SK-N-MC (cell line): ENCODE results near the gene DCTPP1.

Source experiments
- EZH2 ChIP-seq: fragments of 200-600 bp; sonication (generic); IDR thresholded peaks from one replicate; pipeline ENCODE4 v1.6.1; 2017; ENCODE audit warnings: antibody characterized with exemption
- POLR2AphosphoS5 ChIP-seq: IDR thresholded peaks from 2 replicates; pipeline ENCODE4 v1.6.1; 2012; ENCODE audit warnings: mild to moderate bottlenecking, low read depth, low read length, borderline replicate concordance

DNA sequence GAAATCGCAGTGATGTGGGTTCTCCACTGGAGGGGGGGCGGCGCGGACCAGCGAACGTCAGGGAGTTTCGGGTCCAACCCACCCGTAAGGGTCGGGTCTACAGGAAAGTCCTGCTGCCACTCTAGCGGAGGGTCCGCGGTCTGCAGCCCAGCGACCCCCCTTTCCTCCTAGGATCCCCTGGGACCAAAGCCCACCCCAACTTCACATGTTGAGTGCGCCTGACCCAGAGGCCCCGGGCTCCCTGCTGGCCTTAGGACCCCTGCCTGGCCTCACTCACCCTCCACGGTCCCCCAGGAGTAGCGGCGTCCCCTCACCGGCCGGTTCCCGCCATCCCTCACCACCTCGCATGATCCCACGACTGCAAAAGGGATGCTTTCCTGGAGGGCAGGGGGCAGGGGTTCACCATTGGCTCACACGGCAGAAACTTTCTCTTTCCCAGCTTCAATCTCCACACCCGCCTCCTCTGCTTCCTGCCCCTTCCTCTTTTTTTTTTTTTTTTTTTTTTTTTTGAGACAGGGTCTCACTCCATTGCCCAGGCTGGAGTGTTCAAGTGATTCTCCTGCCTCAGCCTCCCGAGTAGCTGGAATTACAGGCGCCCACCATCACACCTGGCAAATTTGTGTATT, 50.6 kb downstream of the DCTPP1 start:
- TF ChIP-seq EZH2 (no peak), POLR2AphosphoS5 (no peak)
